Neural cell (in vitro differentiated cells): Measurements from ENCODE around the gene SLCO2B1.

Experiments
- EP300 ChIP-seq: fragments of 450-650 bp; conservative IDR thresholded peaks from 2 replicates; pipeline ENCODE4 v1.6.1; 2014; ENCODE audit warnings: antibody characterized with exemption, mild to moderate bottlenecking, moderate library complexity; ENCODE audit not compliant: poor library complexity, severe bottlenecking
- EZH2 ChIP-seq: fragments of 200-600, 300-800 bp; shearing (Covaris generic), sonication (generic); IDR thresholded peaks from 2 replicates; pipeline ENCODE4 v1.6.1; 2014; ENCODE audit warnings: antibody characterized with exemption, low read length, borderline replicate concordance, mild to moderate bottlenecking; ENCODE audit not compliant: insufficient read depth, poor library complexity, severe bottlenecking
- MXI1 ChIP-seq: fragments of 450-650 bp; conservative IDR thresholded peaks from 2 replicates; pipeline ENCODE4 v1.6.1; 2014; ENCODE audit warnings: antibody characterized with exemption, mild to moderate bottlenecking; ENCODE audit not compliant: poor library complexity, severe bottlenecking
- POLR2AphosphoS5 ChIP-seq: IDR thresholded peaks from 2 replicates; pipeline ENCODE4 v1.6.1; 2012
- RAD21 ChIP-seq: fragments of 450-650 bp; conservative IDR thresholded peaks from 2 replicates; pipeline ENCODE4 v1.6.1; 2014; ENCODE audit warnings: antibody characterized with exemption, mild to moderate bottlenecking, moderate library complexity
- REST ChIP-seq: IDR thresholded peaks from 2 replicates; pipeline ENCODE4 v1.6.1; 2012; ENCODE audit warnings: borderline replicate concordance
- SMC3 ChIP-seq: fragments of 450-650 bp; conservative IDR thresholded peaks from 2 replicates; pipeline ENCODE4 v1.6.1; 2014; ENCODE audit warnings: antibody characterized with exemption, mild to moderate bottlenecking, moderate library complexity; ENCODE audit not compliant: poor library complexity
- TAF1 ChIP-seq: IDR thresholded peaks from 2 replicates; pipeline ENCODE4 v1.6.1; 2012; ENCODE audit warnings: low read depth
- TF ChIP-seq, protein P1 (sequence below): fragments of 450-650 bp; IDR thresholded peaks from 2 replicates; pipeline ENCODE4 v1.5.1; 2014; ENCODE audit warnings: antibody characterized with exemption, mild to moderate bottlenecking, moderate library complexity; ENCODE audit not compliant: poor library complexity, severe bottlenecking

DNA sequence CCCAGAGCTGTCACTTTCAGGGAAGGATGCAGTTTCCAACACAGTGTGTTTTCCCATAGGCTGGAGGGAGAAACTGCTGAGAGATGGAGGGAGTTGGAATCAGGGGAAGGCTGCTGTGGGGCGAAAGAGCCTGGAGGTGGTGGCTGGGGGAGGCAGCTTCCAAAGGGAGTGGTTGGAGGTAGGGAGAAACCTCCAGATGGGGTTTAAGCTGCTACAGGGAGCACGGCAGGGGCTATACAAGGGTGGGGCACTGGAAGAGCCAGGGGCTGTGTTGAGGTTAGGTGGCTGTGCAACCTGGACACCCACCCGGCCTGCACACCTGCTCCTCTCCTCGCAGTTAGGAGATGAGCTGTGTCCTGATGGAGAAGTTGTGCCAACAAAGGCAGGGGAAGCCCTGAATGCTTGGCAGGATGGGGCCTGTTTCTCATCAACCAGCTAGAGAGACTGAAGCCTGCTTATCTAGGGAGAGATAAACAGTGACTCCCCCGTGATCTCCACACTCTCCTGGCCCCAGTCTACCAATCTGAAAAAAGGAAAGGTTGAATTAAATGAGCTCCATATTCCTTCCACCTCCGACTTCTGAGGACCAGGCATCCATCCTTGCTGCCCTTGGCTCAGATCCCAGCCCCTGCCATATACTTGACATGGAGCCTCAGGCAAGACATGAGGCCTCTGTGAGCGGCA lies 3.6 kb upstream of the SLCO2B1 start:
- TF ChIP-seq POLR2AphosphoS5 (no peak), REST (no peak), RAD21 (no peak), EZH2 (no peak), EP300 (no peak), SMC3 (no peak), MXI1 (no peak), TAF1 (no peak)
- TF ChIP-seq, protein P1, sequence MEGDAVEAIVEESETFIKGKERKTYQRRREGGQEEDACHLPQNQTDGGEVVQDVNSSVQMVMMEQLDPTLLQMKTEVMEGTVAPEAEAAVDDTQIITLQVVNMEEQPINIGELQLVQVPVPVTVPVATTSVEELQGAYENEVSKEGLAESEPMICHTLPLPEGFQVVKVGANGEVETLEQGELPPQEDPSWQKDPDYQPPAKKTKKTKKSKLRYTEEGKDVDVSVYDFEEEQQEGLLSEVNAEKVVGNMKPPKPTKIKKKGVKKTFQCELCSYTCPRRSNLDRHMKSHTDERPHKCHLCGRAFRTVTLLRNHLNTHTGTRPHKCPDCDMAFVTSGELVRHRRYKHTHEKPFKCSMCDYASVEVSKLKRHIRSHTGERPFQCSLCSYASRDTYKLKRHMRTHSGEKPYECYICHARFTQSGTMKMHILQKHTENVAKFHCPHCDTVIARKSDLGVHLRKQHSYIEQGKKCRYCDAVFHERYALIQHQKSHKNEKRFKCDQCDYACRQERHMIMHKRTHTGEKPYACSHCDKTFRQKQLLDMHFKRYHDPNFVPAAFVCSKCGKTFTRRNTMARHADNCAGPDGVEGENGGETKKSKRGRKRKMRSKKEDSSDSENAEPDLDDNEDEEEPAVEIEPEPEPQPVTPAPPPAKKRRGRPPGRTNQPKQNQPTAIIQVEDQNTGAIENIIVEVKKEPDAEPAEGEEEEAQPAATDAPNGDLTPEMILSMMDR = no peak
